ENCODE results near the gene CCT6B.

GRCh38 chr17:34990921-34991365 is 29.7 kb upstream of the CCT6B start:
- TF ChIP-seq CTCF (conservative IDR thresholded peaks at IDR 0.05; ENCODE audit: low read depth, low read length), result no peak
- no peak for TF ChIP-seq EZH2 (IDR thresholded peaks at IDR 0.05; ENCODE audit: borderline replicate concordance, low read depth, low read length, poor library complexity, severe bottlenecking)

All from A673 (cell line).